Stimulated activated CD8-positive, alpha-beta memory T cell treated with anti-CD3 and anti-CD28 coated beads, Interleukin-4, amount 100 ng/mL, for 48 hours (primary cell): ENCODE results near the gene HSD17B12.

Source experiments
- DNase-seq: peaks from one replicate; pipeline ENCODE4 v3.0.0-alpha.2; 2020

HSD17B12 gene

DNA sequence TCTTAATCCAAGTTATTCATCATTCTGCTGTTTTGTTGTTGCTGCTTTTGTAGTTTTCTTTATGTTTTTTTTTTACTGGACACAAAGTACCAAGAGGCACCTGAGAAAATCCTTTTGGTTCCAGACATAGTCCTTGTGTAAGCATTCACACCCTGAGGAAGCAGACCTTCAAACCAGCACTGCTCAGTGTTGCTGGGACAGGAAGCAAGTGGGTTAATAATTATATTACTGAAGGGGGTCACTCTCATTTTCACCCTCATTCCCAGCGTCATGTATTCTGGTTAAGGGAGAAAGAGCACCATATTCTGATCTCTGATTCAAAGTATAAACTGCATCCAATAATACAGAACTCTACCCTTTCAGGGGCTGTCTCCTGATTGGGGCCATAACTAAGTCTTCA, 194.2 kb downstream of the HSD17B12 start:
- DNase-seq, result no peak

DNA sequence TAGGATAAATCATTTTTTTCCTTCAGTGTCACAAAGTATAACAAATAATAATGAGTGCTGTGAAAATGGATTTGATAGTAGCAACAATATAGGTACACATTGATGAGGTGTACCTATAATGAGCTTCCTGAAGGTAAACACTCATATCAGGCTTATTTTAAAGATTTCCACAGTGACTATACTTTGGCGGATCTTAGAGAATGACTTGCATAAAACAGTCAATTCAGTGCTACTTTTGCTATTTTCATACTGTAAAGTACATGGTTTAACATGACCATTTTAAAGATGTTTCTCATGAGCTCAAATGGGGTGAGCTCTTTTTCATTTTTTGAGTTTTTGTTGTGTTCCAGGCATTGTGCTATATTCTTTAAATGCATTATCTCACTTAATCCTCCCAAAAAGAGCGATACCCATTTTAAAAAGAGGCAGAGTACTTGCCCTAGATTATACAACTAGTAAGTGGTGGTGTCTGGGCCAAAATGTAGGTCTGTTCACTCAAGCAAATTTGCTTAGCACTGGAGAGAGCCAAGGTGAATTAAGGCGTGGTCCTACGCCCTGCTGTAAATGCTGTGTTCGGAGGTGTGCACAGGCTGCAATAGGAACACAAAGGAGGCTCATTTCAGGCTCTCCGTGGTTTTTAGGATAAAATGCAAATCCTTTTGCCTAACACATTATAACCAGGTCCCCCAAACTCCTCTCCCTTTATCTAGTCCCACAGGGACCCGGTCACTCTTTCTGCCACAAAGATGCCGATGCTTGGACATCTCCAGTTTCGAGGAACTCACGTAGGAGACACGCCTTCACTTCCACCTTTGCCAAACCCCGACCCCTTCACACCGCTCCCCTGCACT, 199.5 kb downstream of the HSD17B12 start:
- DNase-seq, result no peak

DNA sequence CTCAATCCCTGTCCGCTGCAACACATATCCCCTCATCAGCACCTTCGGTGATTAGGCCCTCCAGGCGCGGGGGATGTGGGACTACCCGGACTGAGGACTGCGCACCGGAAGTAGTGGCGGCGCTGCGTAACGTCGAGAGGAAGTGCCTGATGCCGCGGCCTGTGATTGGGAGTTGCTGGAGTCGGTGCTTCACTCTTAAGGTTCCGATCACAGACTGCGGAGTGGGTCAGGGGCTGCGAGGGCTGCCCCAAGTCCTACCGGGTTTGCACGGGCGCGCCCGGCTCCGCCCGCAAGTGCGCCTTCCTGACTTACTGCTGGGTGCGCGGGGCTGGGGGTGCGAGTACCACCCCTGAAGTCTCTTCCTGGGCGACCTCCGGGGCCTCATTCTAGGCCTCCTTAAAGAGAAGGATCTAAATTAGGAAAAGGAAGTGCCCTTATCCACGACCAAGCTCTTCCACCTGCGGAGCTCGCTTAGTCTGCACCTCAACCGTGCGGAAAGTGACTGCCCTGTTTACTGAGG, 200.2 kb downstream of the HSD17B12 start, which contains the start of gene ALKBH3:
Gene ALKBH3, plus strand, starts transcription at position 192 of the 520 bp plus-strand sequence. CDS start 1,822 bp downstream, outside the sequence.
- DNase-seq, result peak; percentile 95

- DNase-seq, result no peak
Observed at GRCh38 chr11:43892851-43893250, 212.3 kb downstream of the HSD17B12 start.

GRCh38 chr11:43894546-43894945, 214.0 kb downstream of the HSD17B12 start:
- DNase-seq, result no peak

DNA sequence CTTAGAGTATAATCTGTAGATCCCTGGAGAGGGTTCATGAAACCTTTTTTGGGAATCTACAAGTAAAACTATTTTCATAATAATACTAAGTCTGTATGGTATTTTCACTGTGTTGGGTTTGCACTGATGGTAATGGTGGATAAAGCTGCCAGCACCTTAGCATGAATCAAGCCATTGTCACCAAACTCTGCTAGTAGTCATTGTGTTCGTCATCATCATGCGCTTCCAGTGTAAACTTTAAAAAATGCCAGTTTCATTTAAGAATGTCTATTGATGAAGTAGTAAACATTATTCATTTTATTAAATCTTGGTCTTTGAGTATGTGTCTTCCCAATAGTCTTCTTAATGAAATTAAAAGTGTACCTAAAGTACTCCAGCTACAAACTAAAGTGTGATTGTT, 215.1 kb downstream of the HSD17B12 start:
- DNase-seq, result no peak

- no peak for DNase-seq
Observed at GRCh38 chr11:43898574-43898973, 218.0 kb downstream of the HSD17B12 start.

GRCh38 chr11:43899094-43899493, 218.6 kb downstream of the HSD17B12 start:
- DNase-seq, result no peak

- no peak for DNase-seq
Observed at GRCh38 chr11:43901551-43901950, 221.0 kb downstream of the HSD17B12 start.

DNA sequence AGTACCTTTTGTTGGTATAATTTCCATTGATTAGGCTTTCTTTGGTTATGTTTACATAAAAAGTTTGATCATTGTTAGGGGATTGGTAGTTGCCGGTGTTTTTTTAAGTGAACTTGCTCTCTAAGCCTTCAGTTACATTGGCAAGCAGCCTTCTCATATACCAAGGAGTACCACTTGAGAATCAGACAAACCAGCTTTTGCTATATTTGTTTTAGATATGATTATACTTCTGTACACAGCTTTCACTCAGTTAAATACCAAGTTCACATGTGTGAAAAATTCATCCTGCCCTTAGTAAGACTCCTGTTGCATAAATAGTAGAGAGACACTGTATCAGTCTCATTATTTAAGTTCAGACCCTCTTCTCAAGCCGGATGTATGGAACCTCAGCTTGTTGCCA, 222.5 kb downstream of the HSD17B12 start:
- DNase-seq, result no peak

GRCh38 chr11:43903969-43904368, 223.4 kb downstream of the HSD17B12 start:
- no peak for DNase-seq

DNA sequence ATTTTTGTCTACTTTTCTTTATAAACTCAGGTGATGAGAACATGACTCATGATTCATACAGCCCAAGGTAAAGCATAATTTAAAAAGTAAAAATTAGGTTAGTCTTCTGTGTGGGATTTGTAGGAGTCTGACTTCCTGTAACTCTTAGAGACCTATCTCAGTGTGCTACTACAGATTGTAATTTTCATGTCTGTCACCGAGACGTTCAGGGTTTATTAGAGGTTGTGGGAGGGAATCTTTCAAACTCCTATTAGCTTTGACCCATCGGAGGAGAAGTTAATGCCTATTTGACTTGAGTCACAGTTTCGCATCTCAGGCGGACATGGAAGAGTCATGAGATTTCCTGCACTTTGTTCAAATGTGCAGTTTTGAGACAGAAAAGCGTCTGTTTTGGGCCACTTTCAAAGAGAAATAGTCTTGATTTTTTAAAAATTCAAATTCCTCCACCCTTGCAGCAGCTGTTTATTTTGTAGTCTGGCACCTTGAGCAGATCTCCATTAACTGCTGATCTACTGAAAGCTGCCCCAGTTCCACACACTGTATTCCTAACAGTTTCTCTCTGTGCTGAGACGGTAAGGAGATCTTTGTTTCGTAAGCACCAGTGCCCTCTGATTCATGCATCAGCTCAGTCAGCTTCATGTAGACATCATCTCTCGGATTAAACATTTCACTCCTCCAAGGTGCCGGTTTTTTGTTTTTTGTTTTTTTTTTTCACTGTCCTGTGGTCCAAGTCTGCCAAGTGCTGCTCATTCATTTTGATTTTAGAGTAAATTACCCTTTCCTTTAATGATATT, 224.4 kb downstream of the HSD17B12 start:
- no peak for DNase-seq

DNA sequence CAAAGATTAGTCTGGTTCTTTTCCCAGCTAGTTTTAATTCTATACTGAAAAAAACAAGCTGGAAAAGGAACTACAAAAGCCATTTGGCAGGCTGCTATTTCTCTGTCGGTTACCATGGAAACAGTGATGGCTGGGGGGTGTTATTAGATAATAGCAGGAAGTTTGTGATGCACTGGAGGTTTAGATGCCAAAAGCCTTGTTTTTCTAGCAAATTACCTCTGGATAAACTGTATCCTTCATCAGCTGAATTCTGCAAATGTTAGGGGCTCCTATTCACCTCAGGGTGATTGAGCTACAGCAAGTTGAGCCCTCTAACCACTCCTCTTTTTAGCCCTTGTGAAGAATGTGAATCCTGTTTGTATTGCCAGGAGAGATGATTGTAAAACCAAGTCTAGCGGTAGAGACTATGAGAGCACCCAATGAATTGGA, 225.3 kb downstream of the HSD17B12 start:
- no peak for DNase-seq
